Tibial nerve (tissue), 4 donors: ENCODE results near the gene CALD1.

Experiments
- EP300 ChIP-seq, 2 donors: sonication (generic); formaldehyde crosslinking; IDR thresholded peaks; one replicate each; pipeline ENCODE4 v1.6.1; 2017; ENCODE audit warnings: antibody characterized with exemption in 2 of 2, mild to moderate bottlenecking in 1 of 2
- POLR2A ChIP-seq, 2 donors: fragments of 450-650 bp; IDR thresholded peaks; one replicate each; pipeline ENCODE4 v1.6.1; 2017; ENCODE audit warnings: antibody characterized with exemption in 2 of 2, mild to moderate bottlenecking in 2 of 2, moderate library complexity in 2 of 2
- TF ChIP-seq, protein P1 (sequence below), 5 experiments: fragments of 200-600 bp in 3 of 5; fragments of 450-650 bp in 2 of 5; sonication (generic) in 3 of 5; IDR thresholded peaks; one replicate each; pipeline ENCODE4 v1.5.1; 2016 to 2019; ENCODE audit warnings: antibody characterized with exemption in 5 of 5, mild to moderate bottlenecking in 3 of 5, moderate library complexity in 2 of 5

DNA sequence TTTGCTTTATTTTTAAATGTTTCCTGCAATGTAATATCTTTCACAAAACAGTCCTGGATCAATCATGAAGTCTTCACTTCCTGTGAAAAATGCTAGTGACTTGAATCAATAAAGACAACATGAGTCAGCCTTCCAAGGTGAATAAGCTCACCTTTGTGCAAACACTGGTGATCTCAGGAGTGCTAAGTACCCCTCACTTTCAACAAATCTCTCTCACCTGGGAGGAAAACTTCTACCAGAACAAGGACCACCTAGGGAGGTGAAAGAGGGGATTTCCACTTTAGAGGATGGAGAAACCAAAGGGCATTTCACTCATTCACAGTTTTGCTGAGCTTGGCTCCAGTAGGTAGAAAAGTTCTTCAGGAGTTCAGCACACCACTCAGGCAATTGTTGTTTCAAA, 64.8 kb downstream of the CALD1 start:
- TF ChIP-seq, protein P1, sequence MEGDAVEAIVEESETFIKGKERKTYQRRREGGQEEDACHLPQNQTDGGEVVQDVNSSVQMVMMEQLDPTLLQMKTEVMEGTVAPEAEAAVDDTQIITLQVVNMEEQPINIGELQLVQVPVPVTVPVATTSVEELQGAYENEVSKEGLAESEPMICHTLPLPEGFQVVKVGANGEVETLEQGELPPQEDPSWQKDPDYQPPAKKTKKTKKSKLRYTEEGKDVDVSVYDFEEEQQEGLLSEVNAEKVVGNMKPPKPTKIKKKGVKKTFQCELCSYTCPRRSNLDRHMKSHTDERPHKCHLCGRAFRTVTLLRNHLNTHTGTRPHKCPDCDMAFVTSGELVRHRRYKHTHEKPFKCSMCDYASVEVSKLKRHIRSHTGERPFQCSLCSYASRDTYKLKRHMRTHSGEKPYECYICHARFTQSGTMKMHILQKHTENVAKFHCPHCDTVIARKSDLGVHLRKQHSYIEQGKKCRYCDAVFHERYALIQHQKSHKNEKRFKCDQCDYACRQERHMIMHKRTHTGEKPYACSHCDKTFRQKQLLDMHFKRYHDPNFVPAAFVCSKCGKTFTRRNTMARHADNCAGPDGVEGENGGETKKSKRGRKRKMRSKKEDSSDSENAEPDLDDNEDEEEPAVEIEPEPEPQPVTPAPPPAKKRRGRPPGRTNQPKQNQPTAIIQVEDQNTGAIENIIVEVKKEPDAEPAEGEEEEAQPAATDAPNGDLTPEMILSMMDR (IDR thresholded peaks at IDR 0.05): no peak
- TF ChIP-seq EP300 (IDR thresholded peaks at IDR 0.05) (no peak), POLR2A (IDR thresholded peaks at IDR 0.05) (no peak)
